ENCODE measurements around the gene HOXA2. TPM values are rescaled to one million over a fixed set of nuclear protein-coding genes. Genes with fewer than 3 reads are reported as not detected.

HOXA2 gene
- total RNA-seq, 2 experiments from 2014 or later, result not detected

GRCh38 chr7:27101957-27102580, 414 bp downstream of the HOXA2 start:
- peaks cover 29% of the 10 kb centered on the region for H3K4me1 Mint-ChIP-seq (ENCODE audit: low read depth)
- peaks cover 12% of the 10 kb centered on the region for H3K36me3 Mint-ChIP-seq
- no peaks in the 10 kb centered on the region for H3K9me3 Mint-ChIP-seq
- ChIA-PET CTCF (no interaction called here), POLR2A (no interaction called here)
- no peak for DNase-seq
- peaks cover 50% of the 10 kb centered on the region for H3K27me3 Mint-ChIP-seq
- H3K4me3 Mint-ChIP-seq, result no peak overlapping the region
- intact Hi-C loops (cut with micrococcal nuclease), result no loop called here
- no peak overlapping the region for H3K27ac Mint-ChIP-seq

GRCh38 chr7:27101171-27101956, 1.1 kb downstream of the HOXA2 start:
- no peak overlapping the region for H3K27ac Mint-ChIP-seq
- H3K36me3 Mint-ChIP-seq, result peaks cover 12% of the 10 kb centered on the region
- no peaks in the 10 kb centered on the region for H3K9me3 Mint-ChIP-seq
- ChIA-PET POLR2A (interaction anchor here (1.4 kb wide), 1 partner anchor 9 kb away, joined by 3 read pairs; no protein-coding TSS in a partner anchor), CTCF (interaction anchor here (0.5 kb wide), 1 partner anchor 11 kb away, joined by 3 read pairs; no protein-coding TSS in a partner anchor)
- intact Hi-C loops (cut with micrococcal nuclease), result no loop called here
- H3K27me3 Mint-ChIP-seq, result peaks cover 51% of the 10 kb centered on the region
- H3K4me1 Mint-ChIP-seq (ENCODE audit: low read depth), result peaks cover 30% of the 10 kb centered on the region
- no peak for DNase-seq
- H3K4me3 Mint-ChIP-seq, result no peak overlapping the region

- Mint-ChIP-seq H3K27ac (no peak overlapping the region), H3K9me3 (no peaks in the 10 kb centered on the region), H3K4me3 (no peak overlapping the region), H3K27me3 (peaks cover 51% of the 10 kb centered on the region), H3K36me3 (peaks cover 12% of the 10 kb centered on the region), H3K4me1 (ENCODE audit: low read depth) (peaks cover 30% of the 10 kb centered on the region)
- ChIA-PET POLR2A (interaction anchor here (1.4 kb wide), 1 partner anchor 8 kb away, joined by 3 read pairs; no protein-coding TSS in a partner anchor), CTCF (interaction anchor here (0.5 kb wide), 1 partner anchor 10 kb away, joined by 3 read pairs; no protein-coding TSS in a partner anchor)
- no peak for DNase-seq
- intact Hi-C loops (cut with micrococcal nuclease), result no loop called here
Measured at GRCh38 chr7:27100694-27101170, 1.8 kb downstream of the HOXA2 start.

GRCh38 chr7:27099453-27100370, 2.8 kb downstream of the HOXA2 start:
- ChIA-PET POLR2A (no interaction called here), CTCF (interaction anchor here (0.6 to 1.1 kb wide), 3 partner anchors 9 to 413 kb away, joined by 3 read pairs; no protein-coding TSS in a partner anchor)
- H3K27me3 Mint-ChIP-seq, result peaks cover 58% of the 10 kb centered on the region
- H3K36me3 Mint-ChIP-seq, result peaks cover 12% of the 10 kb centered on the region
- H3K9me3 Mint-ChIP-seq, result no peaks in the 10 kb centered on the region
- DNase-seq, result no peak
- H3K4me3 Mint-ChIP-seq, result no peak overlapping the region
- peaks cover 34% of the 10 kb centered on the region for H3K4me1 Mint-ChIP-seq (ENCODE audit: low read depth)
- no peak overlapping the region for H3K27ac Mint-ChIP-seq
- intact Hi-C loops (cut with micrococcal nuclease), result loop anchor here (5.0 kb wide), 2 partner anchors 63 to 1237 kb away; no protein-coding TSS in a partner anchor

GRCh38 chr7:27098578-27099451, 3.7 kb downstream of the HOXA2 start:
- ChIA-PET CTCF (interaction anchor here (0.6 to 1.1 kb wide), 4 partner anchors 62 to 412 kb away, joined by 3 read pairs; no protein-coding TSS in a partner anchor), POLR2A (interaction anchor here (0.6 to 1.1 kb wide), 2 partner anchors 51 to 1206 kb away, joined by 3 to 4 read pairs; no protein-coding TSS in a partner anchor)

GRCh38 chr7:27097686-27098577, 4.6 kb downstream of the HOXA2 start:
- intact Hi-C loops (cut with micrococcal nuclease), result loop anchor here (5.0 kb wide), 2 partner anchors 64 to 1236 kb away; no protein-coding TSS in a partner anchor
- no peaks in the 10 kb centered on the region for H3K9me3 Mint-ChIP-seq
- DNase-seq, result no peak
- peaks cover 10% of the 10 kb centered on the region for H3K36me3 Mint-ChIP-seq
- H3K4me1 Mint-ChIP-seq (ENCODE audit: low read depth), result peaks cover 27% of the 10 kb centered on the region
- peaks cover 58% of the 10 kb centered on the region for H3K27me3 Mint-ChIP-seq
- H3K27ac Mint-ChIP-seq, result no peak overlapping the region
- ChIA-PET CTCF (interaction anchor here (0.7 to 2.2 kb wide), 4 partner anchors 53 to 112 kb away, joined by 3 to 10 read pairs (median 6); no protein-coding TSS in a partner anchor), POLR2A (interaction anchor here (0.6 to 1.1 kb wide), 3 partner anchors 51 to 1205 kb away, joined by 3 to 4 read pairs (median 4); no protein-coding TSS in a partner anchor)
- no peak overlapping the region for H3K4me3 Mint-ChIP-seq

More at GRCh38 chr7:27098578-27099451, 3.7 kb downstream of the HOXA2 start:
- no peak for DNase-seq
- Mint-ChIP-seq H3K4me1 (ENCODE audit: low read depth) (peaks cover 33% of the 10 kb centered on the region), H3K27ac (no peak overlapping the region), H3K27me3 (peaks cover 61% of the 10 kb centered on the region), H3K4me3 (no peak overlapping the region), H3K36me3 (peaks cover 11% of the 10 kb centered on the region), H3K9me3 (no peaks in the 10 kb centered on the region)
- intact Hi-C loops (cut with micrococcal nuclease), result loop anchor here (5.0 kb wide), 2 partner anchors 63 to 1237 kb away; no protein-coding TSS in a partner anchor

- H3K27ac Mint-ChIP-seq, result no peak overlapping the region
- H3K9me3 Mint-ChIP-seq, result no peaks in the 10 kb centered on the region
- H3K27me3 Mint-ChIP-seq, result peaks cover 62% of the 10 kb centered on the region
- peaks cover 19% of the 10 kb centered on the region for H3K4me1 Mint-ChIP-seq (ENCODE audit: low read depth)
- POLR2A ChIA-PET, result interaction anchor here (0.7 kb wide), 1 partner anchor 52 kb away, joined by 4 read pairs; no protein-coding TSS in a partner anchor
- CTCF ChIA-PET, result interaction anchor here (1.3 to 2.2 kb wide), 4 partner anchors 54 to 409 kb away, joined by 4 to 10 read pairs (median 8); no protein-coding TSS in a partner anchor
- peaks cover 10% of the 10 kb centered on the region for H3K36me3 Mint-ChIP-seq
- DNase-seq, result no peak
- H3K4me3 Mint-ChIP-seq, result peak overlapping the region; percentile 66
- intact Hi-C loops (cut with micrococcal nuclease), result loop anchor here (1.0 to 5.0 kb wide), 3 partner anchors 37 to 1235 kb away; no protein-coding TSS in a partner anchor
Measured at GRCh38 chr7:27096768-27097514, 5.5 kb downstream of the HOXA2 start.

- intact Hi-C loops (cut with micrococcal nuclease), result loop anchor here (1.0 to 5.0 kb wide), 4 partner anchors 38 to 1234 kb away; partner anchors contain the start of gene SKAP2
- H3K4me3 Mint-ChIP-seq, result peak within 1 kb of the TSS; percentile 66
- POLR2A ChIA-PET, result no interaction called here
- peaks cover 62% of the 10 kb centered on the region for H3K27me3 Mint-ChIP-seq
- H3K36me3 Mint-ChIP-seq, result peaks cover 6% of the 10 kb centered on the region
- H3K4me1 Mint-ChIP-seq (ENCODE audit: low read depth), result peaks cover 15% of the 10 kb centered on the region
- no peak within 1 kb of the TSS for H3K27ac Mint-ChIP-seq
- peak; percentile 85 for DNase-seq
- CTCF ChIA-PET, result interaction anchor here (1.3 to 2.2 kb wide), 4 partner anchors 55 to 409 kb away, joined by 4 to 10 read pairs (median 8); no protein-coding TSS in a partner anchor
- H3K9me3 Mint-ChIP-seq, result no peaks in the 10 kb centered on the region
Measured at GRCh38 chr7:27095897-27096767, 6.4 kb downstream of the HOXA2 start, which contains the start of gene HOXA1. Gene HOXA1, minus strand, starts transcription at chr7:27096000. Its CDS starts 88 bp downstream, at chr7:27095912.

Data from activated CD4-positive, alpha-beta memory T cell treated with anti-CD3 and anti-CD28 coated beads for 36 hours (primary cell).